ENCODE measurements around the gene MRPL20.
"Not testable (repeated sequence)": the region's sequence is repeated elsewhere in the genome, so short reads cannot be mapped to it uniquely, and the experiment has no call there.

Gene MRPL20

GRCh38 chr1:1407636-1408318 lies 684 bp upstream of the MRPL20 start:
- TF ChIP-seq HDGF (IDR thresholded peaks at IDR 0.05; ENCODE audit: borderline replicate concordance) = no peak
- TF ChIP-seq SP1 (IDR thresholded peaks at IDR 0.05) = no peak
- no peak for TF ChIP-seq TARDBP (IDR thresholded peaks at IDR 0.05)
- TF ChIP-seq ZNF384 (IDR thresholded peaks at IDR 0.05) = no peak
- TF ChIP-seq FOXA1 (IDR thresholded peaks at IDR 0.05) = no peak
- no peak for TF ChIP-seq ARNT (IDR thresholded peaks at IDR 0.05)
- no peak for TF ChIP-seq BHLHE40 (IDR thresholded peaks at IDR 0.05; ENCODE audit: borderline replicate concordance)
- TF ChIP-seq ELF4 (IDR thresholded peaks at IDR 0.05) = no peak
- TF ChIP-seq FOXM1 (IDR thresholded peaks at IDR 0.05; ENCODE audit: borderline replicate concordance) = no peak
- TF ChIP-seq L3MBTL2 (conservative IDR thresholded peaks at IDR 0.05) = no peak
- no peak for TF ChIP-seq FOXK2 (IDR thresholded peaks at IDR 0.05)
- no peak for TF ChIP-seq LEF1 (IDR thresholded peaks at IDR 0.05; ENCODE audit: borderline replicate concordance)
- ChIA-PET POLR2A (interaction anchor here (0.6 to 2.1 kb wide), 18 partner anchors 8 to 102 kb away, joined by 3 to 15 read pairs (median 6); partner anchors contain the start of genes ANKRD65, ATAD3C, AURKAIP1 and CCNL2), CTCF (interaction anchor here (0.6 kb wide), 1 partner anchor 36 kb away, joined by 3 read pairs; no protein-coding TSS in a partner anchor)
- DNase-seq (ENCODE audit: extremely low spot score) = no peak

- POLR2A ChIA-PET = interaction anchor here (0.9 to 2.1 kb wide), 5 partner anchors 9 to 31 kb away, joined by 4 to 15 read pairs (median 6); partner anchors contain the start of gene AURKAIP1
- TF ChIP-seq ARNT (IDR thresholded peaks at IDR 0.05) (no peak), TARDBP (IDR thresholded peaks at IDR 0.05) (no peak), FOXM1 (IDR thresholded peaks at IDR 0.05; ENCODE audit: borderline replicate concordance) (no peak), NFRKB (IDR thresholded peaks at IDR 0.05) (no peak), PKNOX1 (IDR thresholded peaks at IDR 0.05) (no peak)
- CTCF ChIA-PET = no interaction called here
- no peak for DNase-seq (ENCODE audit: extremely low spot score)
These were observed 832 bp downstream of the MRPL20 start for GRCh38 chr1:1406101-1406820.

DNA sequence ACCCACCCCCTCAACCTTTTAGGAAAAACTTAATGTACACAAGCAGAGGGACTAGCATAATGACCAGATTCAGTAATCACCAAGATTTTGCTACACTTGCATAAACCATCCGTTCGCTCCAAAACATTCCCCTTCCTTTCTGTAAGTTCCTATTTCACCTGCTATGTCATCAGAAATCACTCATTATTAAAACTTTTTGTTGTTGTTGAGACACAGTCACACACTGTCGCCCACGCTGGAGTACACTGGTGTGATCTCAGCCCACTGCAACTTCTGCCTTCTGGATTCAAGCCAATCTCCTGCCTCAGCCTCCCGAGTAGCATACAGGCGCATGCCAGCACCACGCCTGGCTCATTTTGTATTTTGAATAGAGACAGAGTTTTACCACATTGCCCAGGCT lies 3.4 kb downstream of the MRPL20 start:
- TF ChIP-seq CTBP1 (IDR thresholded peaks at IDR 0.05; ENCODE audit: borderline replicate concordance) = no peak
- no peak for TF ChIP-seq PKNOX1 (IDR thresholded peaks at IDR 0.05)
- TF ChIP-seq ZNF384 (IDR thresholded peaks at IDR 0.05) = no peak
- TF ChIP-seq NFRKB (IDR thresholded peaks at IDR 0.05) = no peak
- no peak for TF ChIP-seq SUZ12 (IDR thresholded peaks at IDR 0.05)
- TF ChIP-seq FOXK2 (IDR thresholded peaks at IDR 0.05) = no peak
- TF ChIP-seq ARNT (IDR thresholded peaks at IDR 0.05) = no peak
- TF ChIP-seq FOXM1 (IDR thresholded peaks at IDR 0.05; ENCODE audit: borderline replicate concordance) = no peak
- TF ChIP-seq SP1 (IDR thresholded peaks at IDR 0.05) = no peak
- no peak for TF ChIP-seq ELF4 (IDR thresholded peaks at IDR 0.05)
- POLR2A ChIA-PET = no interaction called here
- no peak for DNase-seq (ENCODE audit: extremely low spot score)
- CTCF ChIA-PET = no interaction called here

GRCh38 chr1:1402901-1403392 lies 4.1 kb downstream of the MRPL20 start:
- ChIA-PET CTCF (interaction anchor here (0.7 to 1.4 kb wide), 5 partner anchors 11 to 102 kb away, joined by 3 to 9 read pairs (median 4); no protein-coding TSS in a partner anchor), POLR2A (interaction anchor here (0.7 to 1.4 kb wide), 5 partner anchors 12 to 102 kb away, joined by 3 to 4 read pairs (median 4); no protein-coding TSS in a partner anchor)
- not testable (repeated sequence) for DNase-seq (ENCODE audit: extremely low spot score)

DNA sequence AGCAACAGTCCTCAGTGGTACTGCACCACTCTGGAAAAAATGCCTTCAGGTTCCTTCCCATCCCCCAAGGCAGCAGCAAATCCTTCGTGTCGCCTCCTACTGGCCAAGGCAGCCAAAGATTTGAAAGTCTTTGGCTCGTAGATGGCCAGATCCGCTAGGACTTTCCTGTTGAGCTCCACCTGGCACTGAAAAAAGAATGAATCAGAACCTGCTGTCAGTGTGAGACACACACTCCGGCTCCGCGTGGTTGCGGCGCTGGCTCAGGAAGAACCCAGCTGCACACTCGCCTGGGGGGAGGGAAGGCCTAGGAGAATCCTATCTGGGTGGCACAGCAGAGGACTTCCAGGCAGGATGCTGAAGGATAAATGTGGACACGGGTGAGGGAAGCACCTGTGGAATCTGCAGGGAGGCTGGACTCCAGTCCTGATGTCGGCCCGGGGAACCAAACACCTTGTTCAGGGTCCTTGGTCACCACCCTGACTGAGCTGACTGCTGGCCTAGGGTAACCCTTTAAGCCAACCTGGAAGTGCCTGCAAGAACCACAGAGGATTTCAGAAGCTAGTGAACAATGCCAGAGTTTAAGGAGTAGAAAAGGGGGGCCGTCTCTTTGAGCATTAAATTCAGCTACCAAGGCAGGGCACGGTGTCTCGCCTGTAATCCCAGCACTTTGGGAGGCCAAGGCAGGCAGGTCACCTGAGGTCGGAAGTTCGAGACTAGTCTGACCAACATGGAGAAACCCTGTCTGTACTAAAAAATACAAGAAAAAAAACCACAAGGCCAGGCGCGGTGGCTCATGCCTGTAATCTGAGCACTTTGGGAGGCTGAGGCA lies 4.8 kb downstream of the MRPL20 start:
- DNase-seq (ENCODE audit: extremely low spot score) = peak; percentile 60
- ChIA-PET CTCF (interaction anchor here (0.5 to 1.4 kb wide), 7 partner anchors 10 to 421 kb away, joined by 3 to 9 read pairs (median 4); no protein-coding TSS in a partner anchor), POLR2A (interaction anchor here (0.7 to 1.4 kb wide), 7 partner anchors 13 to 102 kb away, joined by 3 to 5 read pairs (median 4); partner anchors contain the start of genes ATAD3C and AURKAIP1)

GRCh38 chr1:1401457-1402010 lies 5.6 kb downstream of the MRPL20 start:
- ChIA-PET POLR2A (interaction anchor here (1.0 to 1.4 kb wide), 3 partner anchors 26 to 103 kb away, joined by 4 to 5 read pairs (median 4); partner anchors contain the start of genes ATAD3C and AURKAIP1), CTCF (interaction anchor here (1.4 kb wide), 1 partner anchor 13 kb away, joined by 9 read pairs; no protein-coding TSS in a partner anchor)
- TF ChIP-seq FOXM1 (IDR thresholded peaks at IDR 0.05; ENCODE audit: borderline replicate concordance) (no peak), PKNOX1 (IDR thresholded peaks at IDR 0.05) (no peak), FOXA1 (IDR thresholded peaks at IDR 0.05) (no peak), CTBP1 (IDR thresholded peaks at IDR 0.05; ENCODE audit: borderline replicate concordance) (no peak), NFRKB (IDR thresholded peaks at IDR 0.05) (no peak), BHLHE40 (IDR thresholded peaks at IDR 0.05; ENCODE audit: borderline replicate concordance) (no peak), TARDBP (IDR thresholded peaks at IDR 0.05) (no peak), ARNT (IDR thresholded peaks at IDR 0.05) (no peak), HDGF (IDR thresholded peaks at IDR 0.05; ENCODE audit: borderline replicate concordance) (no peak), SP1 (IDR thresholded peaks at IDR 0.05) (no peak), SUZ12 (IDR thresholded peaks at IDR 0.05) (no peak), ZNF384 (IDR thresholded peaks at IDR 0.05) (no peak), L3MBTL2 (conservative IDR thresholded peaks at IDR 0.05) (no peak), ELF4 (IDR thresholded peaks at IDR 0.05) (no peak), FOXK2 (IDR thresholded peaks at IDR 0.05) (no peak)

More for the DNA sequence above, 4.8 kb downstream of the MRPL20 start:
- no peak for TF ChIP-seq L3MBTL2 (conservative IDR thresholded peaks at IDR 0.05)

More at GRCh38 chr1:1401457-1402010, 5.6 kb downstream of the MRPL20 start:
- DNase-seq (ENCODE audit: extremely low spot score) = no peak
